Measurements from ENCODE around the gene NSF.
A peak's percentile ranks its signal among the peaks of the same experiment; 100 is the strongest.

Gene NSF

DNA sequence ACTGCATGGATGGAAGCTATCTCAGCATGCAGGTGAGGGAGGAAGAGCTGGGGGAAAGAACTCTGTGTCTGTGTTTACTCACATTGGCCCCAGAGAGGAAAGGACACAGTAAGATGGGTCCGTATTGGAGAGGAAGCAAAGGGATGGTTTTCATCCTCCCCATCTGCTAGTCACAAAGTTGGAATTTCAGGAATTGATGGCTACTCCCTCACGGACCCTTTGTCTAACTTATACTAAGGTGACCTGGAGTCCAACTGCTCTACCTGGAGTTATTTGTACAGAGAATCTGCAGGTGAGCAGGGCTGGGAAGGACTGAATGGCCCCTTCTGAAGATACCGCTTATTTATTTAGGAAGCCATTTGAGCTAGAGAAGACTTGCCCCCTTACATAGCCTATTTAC is 172.9 kb downstream of the NSF start:
- Histone ChIP-seq H3K23ac (ENCODE audit: low read length) (no peak overlapping the region), H3K56ac (ENCODE audit: low read length) (no peak overlapping the region), H3K27me3 (ENCODE audit: insufficient read depth, low read length, poor library complexity) (no peaks in the 10 kb centered on the region), H3K4me2 (ENCODE audit: low read length) (no peak overlapping the region), H2BK5ac (ENCODE audit: low read length) (no peak overlapping the region), H3K4me3 (ENCODE audit: low read length) (no peak overlapping the region), H3K4me1 (ENCODE audit: control insufficient read depth, low read depth, low read length) (peaks cover 6% of the 10 kb centered on the region), H2AK5ac (ENCODE audit: low read length) (no peak overlapping the region), H3K9ac (ENCODE audit: low read length) (no peak overlapping the region), H3K79me1 (ENCODE audit: low read length) (peaks cover 22% of the 10 kb centered on the region), H3K27ac (ENCODE audit: low read depth, low read length) (no peak overlapping the region), H4K5ac (ENCODE audit: low read length) (no peak overlapping the region), H4K8ac (ENCODE audit: low read depth, low read length) (no peak overlapping the region), H2BK15ac (replicated peaks; ENCODE audit: low read depth) (no peak overlapping the region), H3K36me3 (ENCODE audit: control insufficient read depth, insufficient read depth, low read length) (peaks cover 14% of the 10 kb centered on the region), H3K4ac (ENCODE audit: low read depth, low read length) (no peak overlapping the region), H2BK120ac (ENCODE audit: low read depth, low read length) (no peak overlapping the region), H3K18ac (ENCODE audit: low read length) (no peak overlapping the region), H3K79me2 (ENCODE audit: control insufficient read depth, insufficient read depth, low read length) (peaks cover 3% of the 10 kb centered on the region)
- WGBS (ENCODE audit: extremely low coverage, insufficient coverage, low lambda C conversion rate), result no CpG with 5 or more reads among the region's 3 CpGs
- no peak for DNase-seq

DNA sequence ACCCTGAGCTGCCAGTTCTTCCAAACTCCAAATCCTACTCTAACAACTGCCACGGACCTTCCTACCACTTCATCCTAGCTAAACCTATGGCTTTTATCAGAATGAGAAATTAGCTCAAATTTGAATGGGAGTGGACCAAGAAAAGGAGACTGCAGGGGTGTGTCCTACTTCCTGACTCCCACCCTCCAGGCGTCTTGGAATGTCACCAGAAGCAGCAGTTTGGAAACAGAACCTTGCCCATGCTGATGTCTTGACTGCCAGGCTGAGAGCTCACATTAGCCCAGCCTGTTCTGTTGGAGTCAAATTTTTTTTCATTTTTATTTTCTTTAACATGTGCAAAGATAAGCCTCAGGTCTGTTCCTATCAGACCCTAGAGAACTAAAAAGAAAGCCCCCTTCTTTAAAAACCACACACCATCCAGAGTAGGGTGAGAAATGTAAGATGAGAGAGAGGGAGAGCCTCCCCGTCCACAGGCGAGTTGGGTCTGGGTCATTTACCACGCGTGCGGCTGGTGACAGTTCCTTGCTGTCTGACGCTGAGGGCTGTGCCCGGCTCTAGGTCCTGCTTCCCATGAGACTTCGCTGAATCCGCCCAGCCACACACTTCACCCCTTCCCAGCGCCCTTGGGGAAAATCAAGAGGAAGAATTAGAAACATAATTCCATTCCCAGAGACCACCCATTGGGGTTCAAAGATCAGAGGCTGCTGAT is 173.7 kb downstream of the NSF start:
- H3K27me3 ChIP-seq (ENCODE audit: insufficient read depth, low read length, poor library complexity), result no peaks in the 10 kb centered on the region

DNA sequence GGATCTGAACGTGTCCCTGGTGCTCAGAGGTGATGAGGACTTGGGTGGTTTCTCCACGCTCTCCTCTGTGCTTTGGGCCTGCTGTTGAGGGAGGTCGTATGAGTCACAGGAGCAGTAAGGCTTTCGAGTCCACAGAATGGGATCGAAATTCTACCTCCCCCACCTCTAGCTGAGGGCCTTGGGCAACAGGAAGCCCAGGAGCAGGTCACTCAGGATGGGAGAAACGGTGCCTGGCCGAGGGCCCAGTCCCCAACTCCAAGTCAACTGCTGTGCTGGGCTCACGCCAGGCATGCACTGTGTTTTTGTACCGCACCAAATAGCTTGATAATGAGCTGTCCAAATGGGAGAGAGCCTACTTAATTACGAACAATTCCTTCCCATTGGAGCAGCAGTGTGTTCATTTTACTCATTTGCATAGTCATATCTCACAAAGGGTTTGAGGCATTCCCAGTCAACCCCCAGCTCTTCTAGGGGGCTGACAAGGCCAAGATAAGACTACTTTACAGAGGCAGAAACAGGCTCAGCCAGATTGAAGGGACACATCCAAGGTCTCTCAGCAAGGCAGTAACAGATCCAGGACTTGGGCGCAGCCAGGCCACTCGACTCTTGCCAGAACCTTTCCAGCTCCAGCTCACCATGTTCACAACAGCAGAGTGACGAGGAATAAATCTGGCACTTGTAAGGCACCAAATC is 174.4 kb downstream of the NSF start:
- Histone ChIP-seq H3K9ac (ENCODE audit: low read length) (peak overlapping the region; percentile 21), H3K79me1 (ENCODE audit: low read length) (peaks cover 33% of the 10 kb centered on the region), H2BK15ac (replicated peaks; ENCODE audit: low read depth) (no peak overlapping the region), H3K4ac (ENCODE audit: low read depth, low read length) (no peak overlapping the region), H2BK5ac (ENCODE audit: low read length) (peak overlapping the region; percentile 24), H3K23ac (ENCODE audit: low read length) (peak overlapping the region; percentile 24), H3K27me3 (ENCODE audit: insufficient read depth, low read length, poor library complexity) (no peaks in the 10 kb centered on the region), H3K56ac (ENCODE audit: low read length) (peak overlapping the region; percentile 38), H3K36me3 (ENCODE audit: control insufficient read depth, insufficient read depth, low read length) (peaks cover 21% of the 10 kb centered on the region), H4K8ac (ENCODE audit: low read depth, low read length) (no peak overlapping the region), H3K4me3 (ENCODE audit: low read length) (no peak overlapping the region), H3K27ac (ENCODE audit: low read depth, low read length) (no peak overlapping the region), H3K79me2 (ENCODE audit: control insufficient read depth, insufficient read depth, low read length) (peaks cover 10% of the 10 kb centered on the region), H3K4me1 (ENCODE audit: control insufficient read depth, low read depth, low read length) (peaks cover 6% of the 10 kb centered on the region), H2AK5ac (ENCODE audit: low read length) (no peak overlapping the region), H4K5ac (ENCODE audit: low read length) (no peak overlapping the region), H3K4me2 (ENCODE audit: low read length) (no peak overlapping the region), H2BK120ac (ENCODE audit: low read depth, low read length) (no peak overlapping the region), H3K18ac (ENCODE audit: low read length) (no peak overlapping the region)
- WGBS (ENCODE audit: extremely low coverage, insufficient coverage, low lambda C conversion rate), result no CpG with 5 or more reads among the region's 13 CpGs
- peak; percentile 64 for DNase-seq

More for the DNA sequence above, 173.7 kb downstream of the NSF start:
- DNase-seq, result no peak
- H3K56ac ChIP-seq (ENCODE audit: low read length), result peak overlapping the region; percentile 22
- no peak overlapping the region for H3K4me2 ChIP-seq (ENCODE audit: low read length)
- peaks cover 18% of the 10 kb centered on the region for H3K36me3 ChIP-seq (ENCODE audit: control insufficient read depth, insufficient read depth, low read length)
- H4K5ac ChIP-seq (ENCODE audit: low read length), result no peak overlapping the region
- no peak overlapping the region for H2AK5ac ChIP-seq (ENCODE audit: low read length)
- no peak overlapping the region for H3K18ac ChIP-seq (ENCODE audit: low read length)
- H3K79me1 ChIP-seq (ENCODE audit: low read length), result peaks cover 26% of the 10 kb centered on the region
- no peak overlapping the region for H3K4me3 ChIP-seq (ENCODE audit: low read length)
- no peak overlapping the region for H3K27ac ChIP-seq (ENCODE audit: low read depth, low read length)
- no peak overlapping the region for H4K8ac ChIP-seq (ENCODE audit: low read depth, low read length)
- no peak overlapping the region for H2BK15ac ChIP-seq (replicated peaks; ENCODE audit: low read depth)
- H3K4me1 ChIP-seq (ENCODE audit: control insufficient read depth, low read depth, low read length), result peaks cover 6% of the 10 kb centered on the region
- no peak overlapping the region for H3K4ac ChIP-seq (ENCODE audit: low read depth, low read length)
- H2BK5ac ChIP-seq (ENCODE audit: low read length), result no peak overlapping the region
- no peak overlapping the region for H3K9ac ChIP-seq (ENCODE audit: low read length)
- WGBS (ENCODE audit: extremely low coverage, insufficient coverage, low lambda C conversion rate), result no CpG with 5 or more reads among the region's 12 CpGs
- no peak overlapping the region for H2BK120ac ChIP-seq (ENCODE audit: low read depth, low read length)
- H3K79me2 ChIP-seq (ENCODE audit: control insufficient read depth, insufficient read depth, low read length), result peaks cover 6% of the 10 kb centered on the region
- H3K23ac ChIP-seq (ENCODE audit: low read length), result no peak overlapping the region

DNA sequence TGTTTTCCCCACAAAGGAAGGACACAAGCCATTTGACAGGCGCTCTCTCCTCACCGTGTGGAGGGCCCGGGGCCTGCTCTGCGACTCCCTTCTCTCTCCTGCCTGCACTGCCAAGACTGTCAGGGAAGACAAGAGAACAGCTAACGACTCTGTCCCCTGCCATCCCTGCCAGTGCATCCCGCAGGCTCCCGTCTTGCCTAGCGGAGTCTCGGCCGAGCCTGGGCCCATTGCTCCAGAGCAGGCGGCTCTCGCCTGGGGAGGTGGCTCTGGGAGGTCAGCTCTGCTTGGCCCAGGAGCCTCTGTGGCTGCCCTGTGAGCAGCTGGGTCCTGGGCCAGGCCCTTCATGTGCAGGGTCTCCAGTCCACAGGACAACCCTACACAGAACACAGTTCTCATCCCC is 175.0 kb downstream of the NSF start:
- no CpG with 5 or more reads among the region's 12 CpGs for WGBS (ENCODE audit: extremely low coverage, insufficient coverage, low lambda C conversion rate)
- Histone ChIP-seq H4K8ac (ENCODE audit: low read depth, low read length) (no peak overlapping the region), H3K23ac (ENCODE audit: low read length) (peak overlapping the region; percentile 57), H3K4me3 (ENCODE audit: low read length) (no peak overlapping the region), H2BK120ac (ENCODE audit: low read depth, low read length) (no peak overlapping the region), H3K79me1 (ENCODE audit: low read length) (peaks cover 39% of the 10 kb centered on the region), H3K9ac (ENCODE audit: low read length) (peak overlapping the region; percentile 21), H2BK15ac (replicated peaks; ENCODE audit: low read depth) (no peak overlapping the region), H3K36me3 (ENCODE audit: control insufficient read depth, insufficient read depth, low read length) (peaks cover 21% of the 10 kb centered on the region), H3K79me2 (ENCODE audit: control insufficient read depth, insufficient read depth, low read length) (peaks cover 16% of the 10 kb centered on the region), H3K18ac (ENCODE audit: low read length) (no peak overlapping the region), H3K27ac (ENCODE audit: low read depth, low read length) (no peak overlapping the region), H3K4ac (ENCODE audit: low read depth, low read length) (no peak overlapping the region), H2AK5ac (ENCODE audit: low read length) (no peak overlapping the region), H4K5ac (ENCODE audit: low read length) (no peak overlapping the region), H2BK5ac (ENCODE audit: low read length) (peak overlapping the region; percentile 24), H3K4me1 (ENCODE audit: control insufficient read depth, low read depth, low read length) (peaks cover 9% of the 10 kb centered on the region), H3K56ac (ENCODE audit: low read length) (peak overlapping the region; percentile 38), H3K27me3 (ENCODE audit: insufficient read depth, low read length, poor library complexity) (no peaks in the 10 kb centered on the region), H3K4me2 (ENCODE audit: low read length) (no peak overlapping the region)
- no peak for DNase-seq

DNA sequence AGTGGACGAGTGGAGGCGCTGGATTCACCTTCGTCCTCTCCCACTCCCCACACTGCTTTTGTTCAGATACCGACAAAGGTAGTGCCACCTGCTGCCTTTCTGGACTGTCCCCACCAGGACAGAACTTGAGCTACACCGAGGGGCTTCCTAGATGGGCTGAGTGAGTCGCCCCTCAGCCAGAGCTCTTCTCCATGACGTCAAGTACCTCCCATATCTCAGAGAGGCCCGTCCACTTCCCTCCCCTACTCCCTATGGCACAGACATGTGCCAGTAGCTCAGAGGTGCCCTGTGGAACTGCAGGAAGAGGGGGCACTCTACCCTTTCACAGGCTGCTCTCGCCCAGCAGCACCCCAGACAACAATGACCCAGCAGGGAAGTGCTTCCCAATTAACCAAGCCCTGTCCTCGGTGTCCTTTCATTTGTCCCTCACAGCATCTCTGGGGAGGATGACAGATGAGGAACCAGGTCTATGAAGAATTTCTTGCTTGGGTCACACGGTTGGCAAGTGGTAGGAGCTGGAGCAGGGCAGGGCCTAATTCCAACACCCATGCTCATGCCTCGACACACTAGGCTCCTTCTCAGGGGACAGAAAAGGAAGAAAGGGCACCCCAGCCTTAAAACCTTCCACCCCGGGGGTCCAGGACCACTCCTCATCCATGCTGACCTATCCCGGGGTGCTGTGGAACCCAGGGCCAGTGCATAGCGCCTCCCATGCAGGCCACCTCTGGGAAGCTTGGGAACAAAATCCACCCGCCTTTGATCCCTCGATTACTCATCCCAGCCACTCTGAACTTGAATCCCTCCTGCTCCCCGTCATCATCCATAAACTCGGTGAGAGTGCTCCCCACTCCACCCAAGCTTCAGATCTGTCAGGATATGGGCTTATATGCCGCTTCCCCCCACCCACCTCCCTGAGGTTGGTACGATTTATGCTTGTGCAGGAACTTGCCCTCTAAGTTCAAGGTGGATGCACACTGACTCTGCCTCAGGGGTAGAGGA is 176.3 kb downstream of the NSF start:
- Histone ChIP-seq H3K9ac (ENCODE audit: low read length) (no peak overlapping the region), H2BK120ac (ENCODE audit: low read depth, low read length) (no peak overlapping the region), H4K8ac (ENCODE audit: low read depth, low read length) (no peak overlapping the region), H3K27ac (ENCODE audit: low read depth, low read length) (no peak overlapping the region), H3K79me2 (ENCODE audit: control insufficient read depth, insufficient read depth, low read length) (peaks cover 18% of the 10 kb centered on the region), H3K4me1 (ENCODE audit: control insufficient read depth, low read depth, low read length) (peaks cover 10% of the 10 kb centered on the region), H3K4me2 (ENCODE audit: low read length) (no peak overlapping the region), H3K56ac (ENCODE audit: low read length) (peak overlapping the region; percentile 39), H3K23ac (ENCODE audit: low read length) (no peak overlapping the region), H3K27me3 (ENCODE audit: insufficient read depth, low read length, poor library complexity) (no peaks in the 10 kb centered on the region), H2BK15ac (replicated peaks; ENCODE audit: low read depth) (no peak overlapping the region), H3K36me3 (ENCODE audit: control insufficient read depth, insufficient read depth, low read length) (peaks cover 20% of the 10 kb centered on the region), H4K5ac (ENCODE audit: low read length) (no peak overlapping the region), H3K4ac (ENCODE audit: low read depth, low read length) (no peak overlapping the region), H3K18ac (ENCODE audit: low read length) (no peak overlapping the region), H3K4me3 (ENCODE audit: low read length) (no peak overlapping the region), H2BK5ac (ENCODE audit: low read length) (no peak overlapping the region), H3K79me1 (ENCODE audit: low read length) (peaks cover 39% of the 10 kb centered on the region), H2AK5ac (ENCODE audit: low read length) (no peak overlapping the region)
- DNase-seq, result no peak
- WGBS (ENCODE audit: extremely low coverage, insufficient coverage, low lambda C conversion rate), result no CpG with 5 or more reads among the region's 21 CpGs
